RPMI8226 (cell line): ENCODE data around the gene TFDP1.

Experiments used
- DNase-seq: peaks from one replicate; pipeline ENCODE4 v3.0.0-alpha.2; 2015

Gene TFDP1

GRCh38 chr13:113669231-113669754 lies 84.7 kb downstream of the TFDP1 start:
- DNase-seq: no peak

GRCh38 chr13:113669755-113670341 lies 85.3 kb downstream of the TFDP1 start:
- no peak for DNase-seq

- no peak for DNase-seq
Measured at GRCh38 chr13:113670541-113670940, 86.0 kb downstream of the TFDP1 start.

- DNase-seq: no peak
Measured at GRCh38 chr13:113671066-113672001, 86.8 kb downstream of the TFDP1 start.

GRCh38 chr13:113672002-113672651 lies 87.6 kb downstream of the TFDP1 start:
- no peak for DNase-seq
